H54 (cell line): ENCODE measurements around the gene RALGAPA1.
A peak's percentile ranks its signal among the peaks of the same experiment; 100 is the strongest.

ENCODE experiments used
- DNase-seq: peaks from one replicate; pipeline ENCODE4 v3.0.0; 2011; ENCODE audit warnings: low spot score, mixed read lengths; ENCODE audit not compliant: insufficient read length
- FAIRE-seq: peaks from 3 replicates; lab custom pipeline; 2011; peaks lifted over from hg19 to GRCh38; lab: Jason Lieb, UNC
- POLR2A ChIP-seq: IDR thresholded peaks from 2 replicates; pipeline ENCODE4 v1.6.1; 2011; ENCODE audit warnings: low read depth, mild to moderate bottlenecking, low read length

Gene RALGAPA1

DNA sequence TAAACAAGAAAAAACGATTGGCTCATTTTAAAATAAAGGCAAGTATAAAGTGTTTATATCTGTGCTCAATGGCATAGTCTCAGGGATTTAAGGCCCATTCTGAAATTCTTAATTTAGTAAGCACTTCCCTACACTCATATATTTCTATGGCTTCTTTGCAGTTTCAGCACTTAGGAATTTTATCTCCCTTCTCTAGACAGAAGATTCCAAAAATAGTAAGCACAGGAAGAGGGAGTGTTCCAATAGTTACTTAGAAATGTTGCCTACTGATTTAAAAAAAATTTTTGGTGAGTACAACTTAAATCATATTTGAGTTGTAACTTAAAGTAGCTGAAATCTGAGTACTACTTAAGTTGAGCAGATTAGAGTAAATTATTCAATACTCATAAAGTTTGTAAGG, 255.3 kb downstream of the RALGAPA1 start:
- FAIRE-seq (no peak), DNase-seq (no peak)
- TF ChIP-seq POLR2A, result no peak

DNA sequence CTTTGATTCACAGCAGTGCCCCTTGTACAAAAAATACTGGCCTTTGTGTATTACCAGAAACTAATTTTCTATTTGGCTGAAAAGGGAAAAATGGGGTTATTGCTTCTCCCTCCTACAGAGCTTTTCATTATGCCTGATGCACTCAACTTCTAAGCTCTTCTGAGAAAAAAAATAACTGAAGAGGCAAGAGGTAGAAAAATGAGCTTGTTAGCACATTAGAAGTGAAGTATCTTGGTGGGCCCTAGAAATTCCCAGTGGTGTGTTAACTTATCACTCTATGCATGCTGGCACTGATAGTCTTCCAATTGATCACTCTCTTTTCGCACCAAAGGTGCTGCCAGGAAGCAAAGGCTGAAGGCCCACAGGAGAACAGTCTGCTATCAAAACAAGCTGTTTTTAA, 258.0 kb downstream of the RALGAPA1 start:
- TF ChIP-seq POLR2A, result no peak
- DNase-seq (no peak), FAIRE-seq (no peak)

DNA sequence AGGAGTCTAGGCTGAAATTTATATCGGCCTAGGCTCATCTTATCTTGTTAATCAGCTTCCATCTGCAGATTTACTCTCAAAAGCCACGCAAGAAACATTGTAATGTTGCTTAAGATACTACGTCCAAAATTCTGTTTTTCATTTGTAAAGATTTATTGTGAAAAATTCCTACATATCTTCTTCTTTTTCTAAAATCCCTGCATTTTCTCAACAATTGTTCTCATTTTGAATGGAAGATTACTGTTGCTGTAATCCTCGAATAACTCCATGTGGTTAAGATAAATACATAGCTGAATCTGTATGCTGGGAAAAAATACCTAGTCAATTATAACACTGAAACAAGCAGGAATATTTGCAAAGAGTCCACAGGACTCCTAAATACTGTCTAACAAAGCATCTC, 259.5 kb downstream of the RALGAPA1 start:
- no peak for DNase-seq
- TF ChIP-seq POLR2A, result no peak
- no peak for FAIRE-seq

DNA sequence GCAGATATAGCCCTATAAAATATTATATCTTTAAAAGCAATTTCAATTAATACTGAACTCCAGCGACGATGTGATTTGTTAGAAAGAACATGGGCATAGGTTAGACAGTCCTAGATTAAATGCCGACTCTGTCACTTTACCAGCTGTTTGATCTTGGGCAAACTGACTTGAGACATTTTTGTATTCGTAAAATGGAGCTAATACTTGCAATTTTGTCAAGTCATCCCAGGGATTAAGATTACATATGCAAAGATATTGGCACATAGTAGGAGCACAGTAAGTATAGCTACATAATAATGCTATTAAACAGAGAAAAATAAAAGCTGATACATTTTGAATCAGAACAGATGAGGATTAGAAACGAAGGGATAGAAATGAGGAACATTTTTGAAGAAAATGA, 266.1 kb downstream of the RALGAPA1 start:
- TF ChIP-seq POLR2A, result no peak
- DNase-seq, result no peak
- FAIRE-seq, result no peak

DNA sequence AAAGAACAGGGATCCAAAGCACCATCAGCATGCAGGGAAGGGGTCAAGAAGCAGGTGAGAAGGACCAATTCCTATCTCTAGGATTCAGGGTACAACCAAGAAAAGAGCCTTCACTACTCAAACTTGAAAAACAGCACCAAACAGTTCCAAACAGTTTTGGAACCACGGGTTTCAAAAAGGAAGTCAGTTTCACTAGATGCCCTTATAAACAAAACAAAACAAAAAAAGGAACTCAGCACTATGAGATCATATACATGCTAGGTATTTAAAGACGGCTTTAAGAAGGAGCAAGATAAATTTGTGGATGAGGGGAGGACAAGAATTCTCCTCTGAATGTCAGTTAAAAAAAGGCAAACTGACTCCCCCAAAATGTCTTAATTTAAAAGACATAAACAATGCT, 269.1 kb downstream of the RALGAPA1 start:
- TF ChIP-seq POLR2A, result no peak
- DNase-seq (no peak), FAIRE-seq (no peak)

DNA sequence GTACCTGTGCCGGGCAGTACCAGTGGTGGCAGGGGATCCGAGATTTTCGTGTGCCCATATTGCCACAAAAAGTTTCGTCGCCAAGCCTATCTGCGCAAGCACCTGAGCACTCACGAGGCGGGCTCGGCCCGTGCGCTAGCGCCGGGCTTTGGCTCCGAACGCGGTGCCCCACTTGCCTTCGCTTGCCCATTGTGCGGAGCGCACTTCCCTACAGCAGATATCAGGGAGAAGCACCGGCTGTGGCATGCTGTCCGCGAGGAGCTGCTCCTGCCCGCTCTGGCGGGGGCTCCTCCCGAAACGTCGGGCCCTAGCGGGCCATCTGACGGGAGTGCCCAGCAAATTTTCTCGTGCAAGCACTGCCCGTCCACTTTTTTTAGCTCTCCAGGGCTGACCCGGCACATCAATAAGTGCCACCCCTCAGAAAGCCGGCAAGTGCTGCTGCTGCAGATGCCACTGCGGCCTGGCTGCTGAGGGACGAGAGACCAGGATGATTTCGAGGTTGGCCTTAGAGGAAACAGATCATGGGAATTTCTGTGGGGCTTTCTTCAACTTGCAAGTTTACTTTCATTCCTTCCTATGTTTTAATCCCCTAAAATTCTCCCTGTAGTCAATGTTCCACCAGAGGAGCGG, 273.5 kb downstream of the RALGAPA1 start:
- DNase-seq (no peak), FAIRE-seq (no peak)
- TF ChIP-seq POLR2A, result no peak

DNA sequence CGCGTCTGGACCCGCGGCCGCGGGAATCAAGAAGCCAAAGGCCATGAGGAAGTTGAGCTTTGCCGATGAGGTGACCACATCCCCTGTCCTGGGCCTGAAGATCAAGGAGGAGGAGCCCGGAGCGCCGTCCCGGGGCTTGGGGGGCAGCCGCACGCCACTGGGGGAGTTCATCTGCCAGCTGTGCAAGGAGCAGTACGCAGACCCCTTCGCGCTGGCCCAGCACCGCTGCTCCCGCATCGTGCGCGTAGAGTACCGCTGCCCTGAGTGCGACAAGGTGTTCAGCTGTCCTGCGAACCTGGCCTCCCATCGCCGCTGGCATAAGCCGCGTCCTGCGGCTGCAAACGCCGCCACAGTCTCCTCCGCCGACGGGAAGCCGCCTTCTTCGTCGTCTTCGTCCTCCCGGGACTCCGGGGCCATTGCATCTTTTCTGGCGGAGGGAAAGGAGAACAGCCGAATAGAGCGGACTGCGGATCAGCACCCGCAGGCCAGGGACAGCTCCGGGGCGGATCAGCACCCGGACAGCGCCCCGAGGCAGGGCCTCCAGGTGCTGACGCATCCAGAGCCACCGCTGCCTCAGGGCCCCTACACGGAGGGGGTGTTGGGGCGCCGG, 274.1 kb downstream of the RALGAPA1 start:
- no peak for TF ChIP-seq POLR2A
- FAIRE-seq (no peak), DNase-seq (peak; percentile 33)

DNA sequence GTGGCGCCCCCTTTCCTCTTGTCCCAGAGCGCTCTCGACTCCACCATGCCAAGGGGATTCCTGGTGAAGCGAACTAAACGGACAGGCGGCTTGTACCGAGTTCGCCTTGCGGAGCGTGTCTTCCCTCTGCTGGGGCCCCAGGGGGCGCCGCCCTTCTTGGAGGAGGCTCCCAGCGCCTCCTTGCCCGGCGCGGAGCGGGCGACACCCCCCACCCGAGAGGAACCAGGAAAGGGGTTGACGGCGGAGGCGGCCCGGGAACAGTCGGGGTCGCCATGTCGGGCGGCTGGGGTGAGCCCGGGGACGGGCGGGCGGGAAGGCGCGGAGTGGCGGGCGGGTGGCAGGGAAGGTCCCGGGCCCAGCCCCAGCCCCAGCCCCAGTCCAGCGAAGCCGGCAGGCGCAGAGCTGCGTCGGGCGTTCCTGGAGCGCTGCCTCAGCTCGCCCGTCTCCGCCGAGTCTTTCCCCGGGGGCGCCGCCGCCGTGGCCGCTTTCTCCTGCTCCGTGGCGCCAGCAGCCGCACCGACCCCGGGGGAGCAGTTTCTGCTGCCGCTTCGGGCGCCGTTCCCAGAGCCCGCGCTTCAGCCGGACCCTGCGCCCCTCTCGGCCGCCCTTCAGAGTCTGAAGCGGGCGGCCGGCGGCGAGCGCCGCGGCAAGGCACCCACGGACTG, 274.8 kb downstream of the RALGAPA1 start:
- no peak for TF ChIP-seq POLR2A
- DNase-seq (no peak), FAIRE-seq (no peak)

DNA sequence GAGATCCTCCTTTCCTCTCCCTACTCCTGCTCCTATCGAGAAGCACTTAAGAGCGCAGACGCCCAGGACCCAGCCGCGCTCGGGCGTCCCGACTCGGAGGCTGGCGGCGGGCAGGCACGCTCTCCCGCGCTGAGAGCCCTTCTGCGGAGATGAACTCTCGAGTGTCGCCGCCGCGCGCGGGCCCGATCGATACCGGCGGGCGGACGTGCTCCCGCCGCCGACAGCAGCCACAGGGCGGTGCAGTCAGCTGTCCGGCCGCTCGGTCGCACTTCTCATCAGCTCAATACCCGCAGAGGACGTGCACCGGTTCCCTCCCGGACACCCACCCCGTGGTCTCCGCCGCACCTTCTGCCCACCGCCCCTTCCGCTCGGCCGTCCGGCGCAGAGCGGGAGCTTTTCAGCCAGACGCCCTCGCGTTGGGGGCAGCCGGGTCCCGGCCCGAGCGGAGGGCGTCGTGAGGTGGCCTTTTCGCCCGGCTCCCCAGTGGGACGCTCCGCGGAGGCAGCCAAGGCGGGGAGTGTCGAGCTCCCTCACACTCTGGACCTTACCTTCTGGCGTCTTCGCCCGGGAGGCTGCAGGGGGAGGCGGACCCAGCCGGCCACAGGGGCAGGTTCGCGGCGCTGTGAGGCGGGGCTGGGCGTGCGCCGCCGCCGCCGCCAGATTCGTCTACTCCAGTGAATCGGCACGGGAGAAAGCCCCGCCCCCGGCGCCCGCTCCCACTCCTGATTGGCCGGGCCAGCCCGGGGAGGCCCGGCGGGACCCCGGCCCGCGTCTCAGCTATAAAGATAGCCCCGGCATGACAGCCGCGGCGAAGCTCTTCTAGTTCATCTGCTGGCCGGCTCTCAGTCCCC, 275.5 kb downstream of the RALGAPA1 start, which contains the start of gene INSM2:
Gene INSM2 (plus strand): TSS at position 808 of the 851 bp plus-strand sequence. CDS start 89 bp downstream, outside the sequence.
- TF ChIP-seq POLR2A, result no peak
- DNase-seq, result peak; percentile 29
- FAIRE-seq, result no peak

DNA sequence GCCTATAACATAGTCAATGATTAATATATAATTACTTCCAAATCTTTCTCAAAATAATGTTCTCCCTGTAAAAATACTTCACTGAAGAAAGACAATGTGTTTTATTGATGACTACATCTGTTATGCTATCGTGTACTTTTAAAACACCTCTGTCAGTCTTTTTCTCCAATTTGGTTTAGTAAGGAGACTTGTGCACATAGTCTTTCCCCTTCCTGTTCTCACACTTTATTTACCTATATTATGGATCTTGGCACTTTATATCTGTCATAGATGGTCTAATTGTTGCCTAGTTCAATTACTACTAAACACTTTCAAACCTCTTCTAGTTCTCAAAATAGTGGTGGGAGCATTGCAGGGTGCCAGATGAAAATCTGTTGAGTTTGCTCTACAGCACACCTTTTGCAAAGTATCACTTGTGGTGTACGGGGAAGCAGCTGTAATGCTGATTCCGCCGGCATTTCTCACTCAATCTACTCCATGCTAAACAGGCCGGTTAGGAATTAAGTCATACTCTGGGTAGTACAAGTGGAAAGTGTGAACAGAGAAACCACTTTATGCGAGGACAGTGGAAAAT, 276.2 kb downstream of the RALGAPA1 start:
- DNase-seq (no peak), FAIRE-seq (no peak)
- no peak for TF ChIP-seq POLR2A

DNA sequence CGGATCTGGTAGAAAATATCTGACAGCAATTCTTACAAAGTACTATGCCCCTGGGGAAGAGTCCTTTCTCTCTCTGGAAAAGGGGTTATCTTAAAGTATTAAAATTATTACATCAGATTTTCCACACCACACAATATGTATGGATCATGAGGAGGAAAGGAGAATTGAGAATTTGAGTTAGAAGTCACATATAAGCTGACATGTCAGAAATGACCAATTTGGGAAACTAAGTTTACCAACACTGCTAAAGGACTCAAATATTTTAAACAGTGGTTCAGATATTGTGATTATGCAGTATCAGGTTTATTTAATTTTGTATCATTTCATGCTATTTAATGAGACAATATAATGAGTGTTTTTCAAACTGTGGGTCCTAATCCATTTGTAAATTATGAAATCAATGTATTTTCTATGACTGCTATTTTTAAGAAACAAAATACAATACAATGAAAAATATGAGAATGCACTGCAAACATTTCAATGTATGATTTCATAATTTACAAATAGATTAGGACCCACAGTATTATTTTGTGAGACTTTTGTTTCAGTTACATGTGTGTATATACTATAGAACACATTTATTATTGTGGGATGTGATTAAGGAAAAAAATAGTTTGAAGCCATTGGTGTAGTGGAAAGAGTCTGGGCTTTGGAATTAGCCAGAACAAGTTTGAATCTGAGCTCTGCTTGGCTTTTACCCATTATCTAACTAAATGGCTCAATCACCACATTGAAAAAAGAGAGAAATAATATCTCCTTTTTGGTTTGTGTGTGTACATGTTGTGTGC, 276.9 kb downstream of the RALGAPA1 start:
- DNase-seq, result no peak
- no peak for FAIRE-seq
- TF ChIP-seq POLR2A, result no peak

DNA sequence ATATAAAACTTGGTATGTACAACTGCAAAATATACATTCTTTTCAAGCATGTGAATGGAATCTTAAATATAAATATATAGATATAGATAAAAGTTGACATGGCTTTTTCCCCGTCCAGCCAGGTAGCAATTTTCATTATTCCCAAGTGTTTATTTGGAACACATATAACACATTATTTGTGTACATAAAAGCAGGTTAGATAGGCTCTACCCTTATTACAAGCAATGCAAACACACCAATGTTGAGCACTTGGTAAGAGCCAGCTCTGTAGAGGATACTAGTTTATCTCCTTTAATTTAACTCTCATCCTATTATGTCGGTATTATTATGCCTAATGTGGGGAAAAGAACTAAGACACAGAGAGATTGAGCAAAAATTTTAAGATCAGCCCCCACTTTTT, 282.1 kb downstream of the RALGAPA1 start:
- no peak for DNase-seq
- TF ChIP-seq POLR2A, result no peak
- FAIRE-seq, result no peak

DNA sequence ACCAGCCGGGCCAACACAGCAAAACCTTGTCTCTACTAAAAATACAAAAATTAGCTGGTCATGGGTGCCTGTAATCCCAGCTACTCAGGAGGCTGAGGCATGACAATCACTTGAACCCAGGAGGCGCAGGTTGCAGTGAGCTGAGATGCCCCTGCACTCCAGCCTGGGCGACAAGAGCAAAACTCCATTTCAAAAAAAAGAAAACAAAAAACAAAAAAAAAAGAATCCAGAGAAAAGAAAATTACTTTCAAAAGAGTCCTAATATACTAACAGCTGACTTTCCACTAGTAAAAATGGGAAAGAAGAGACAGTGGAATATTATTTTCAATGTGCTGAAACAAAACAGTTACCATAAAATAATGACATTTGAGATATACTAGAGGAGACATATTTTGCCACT, 283.4 kb downstream of the RALGAPA1 start:
- TF ChIP-seq POLR2A, result no peak
- no peak for FAIRE-seq

More for the DNA sequence above, 283.4 kb downstream of the RALGAPA1 start:
- no peak for DNase-seq
